H1 (cell line): Measurements from ENCODE around the gene PHLDA2. TPM values are rescaled to one million over a fixed set of nuclear protein-coding genes. Genes with fewer than 3 reads are reported as not detected.

Experiments used
- CTCF ChIA-PET: fragments of 300-600 bp; sonication (Branson Sonifier 250); formaldehyde crosslinking; loops from one replicate; lab custom pipeline; 2021; ENCODE audit not compliant: partially characterized antibody; lab: Charles Lee
- POLR2A ChIA-PET: fragments of 300-600 bp; sonication (Branson Sonifier 250); formaldehyde crosslinking; loops from one replicate; lab custom pipeline; 2021; ENCODE audit warnings: inconsistent platforms; ENCODE audit not compliant: partially characterized antibody; lab: Charles Lee
- DNase-seq, 2 experiments: peaks; one replicate each; pipeline versions ENCODE4 v3.0.0 to v3.0.0-alpha.2; 2010 to 2022; ENCODE audit warnings: low spot score in 2 of 2, low read depth in 1 of 2, mixed read lengths in 1 of 2
- FAIRE-seq: peaks from 2 replicates; lab custom pipeline; 2011; peaks lifted over from hg19 to GRCh38; lab: Jason Lieb, UNC
- H2AFZ ChIP-seq: 2 replicates; pipeline ENCODE4 v1.8.1; 2012; ENCODE audit warnings: low read length, inconsistent platforms
- H2AK5ac ChIP-seq: 2 replicates; pipeline ENCODE4 v1.6.1; 2013; ENCODE audit warnings: low read depth, low read length
- H2BK120ac ChIP-seq: replicated peaks from 2 replicates; pipeline ENCODE3; 2013; ENCODE audit warnings: low read depth, low read length, inconsistent platforms
- H2BK12ac ChIP-seq: 2 replicates; pipeline ENCODE4 v1.6.1; 2013; ENCODE audit warnings: low read depth, low read length
- H2BK15ac ChIP-seq: 2 replicates; pipeline ENCODE4 v1.6.1; 2013; ENCODE audit warnings: low read length
- H2BK20ac ChIP-seq: 2 replicates; pipeline ENCODE4 v1.6.1; 2013; ENCODE audit warnings: low read length
- H2BK5ac ChIP-seq: 2 replicates; pipeline ENCODE4 v1.6.1; 2013; ENCODE audit warnings: low read depth, low read length
- H3K14ac ChIP-seq: 2 replicates; pipeline ENCODE4 v1.6.1; 2013; ENCODE audit warnings: inconsistent platforms; ENCODE audit not compliant: insufficient read length
- H3K18ac ChIP-seq: 2 replicates; pipeline ENCODE4 v1.6.1; 2013; ENCODE audit warnings: low read length; ENCODE audit errors: extremely low read depth
- H3K23ac ChIP-seq: 2 replicates; pipeline ENCODE4 v1.6.1; 2013; ENCODE audit warnings: inconsistent platforms; ENCODE audit not compliant: insufficient read length
- H3K23me2 ChIP-seq: 2 replicates; pipeline ENCODE4 v1.6.1; 2013; ENCODE audit warnings: low read depth, low read length
- H3K27ac ChIP-seq: 2 replicates; pipeline ENCODE4 v1.6.1; 2011; ENCODE audit warnings: low read depth, low read length, inconsistent platforms
- H3K27me3 ChIP-seq, 4 experiments: replicated peaks in 1 of 4; 1 replicate in 1 of 4; 2 replicates in 3 of 4; pipeline versions ENCODE4 v1.6.1 to v1.8.1; 2011 to 2013; ENCODE audit warnings: low read length in 3 of 4, mild to moderate bottlenecking in 3 of 4, inconsistent platforms in 2 of 4, mixed read lengths in 2 of 4, moderate library complexity in 1 of 4; ENCODE audit not compliant: control insufficient read depth in 3 of 4, insufficient read depth in 3 of 4; ENCODE audit errors: extremely low read depth in 1 of 4
- H3K36me3 ChIP-seq, 4 experiments: 2 replicates each; pipeline versions ENCODE4 v1.6.1 to v1.8.1; 2011 to 2013; ENCODE audit warnings: mild to moderate bottlenecking in 4 of 4, low read length in 3 of 4, moderate library complexity in 2 of 4, control low read depth in 1 of 4, inconsistent platforms in 1 of 4; ENCODE audit not compliant: insufficient read depth in 4 of 4, control insufficient read depth in 2 of 4
- H3K4ac ChIP-seq: replicated peaks from 2 replicates; pipeline ENCODE3; 2013; ENCODE audit warnings: low read length, low read depth, mixed read lengths, inconsistent platforms; ENCODE audit not compliant: insufficient read length
- H3K4me1 ChIP-seq, 4 experiments: replicated peaks in 1 of 4; 1 replicate in 1 of 4; 2 replicates in 3 of 4; pipeline versions ENCODE4 v1.6.1 to v1.8.1; 2011 to 2013; ENCODE audit warnings: low read length in 3 of 4, inconsistent platforms in 2 of 4, mixed read lengths in 1 of 4; ENCODE audit not compliant: insufficient read depth in 4 of 4, control insufficient read depth in 3 of 4
- H3K4me2 ChIP-seq, 2 experiments: 2 replicates each; pipeline versions ENCODE4 v1.6.1 to v1.8.1; 2011 to 2013; ENCODE audit warnings: low read depth in 2 of 2, low read length in 2 of 2, control low read depth in 1 of 2, inconsistent platforms in 1 of 2, mild to moderate bottlenecking in 1 of 2; ENCODE audit not compliant: insufficient read depth in 1 of 2
- H3K4me3 ChIP-seq, 4 experiments: fragments of 200-600, 300-600 bp in 1 of 4; sonication (generic), shearing (Covaris generic), sonication (Bioruptor Twin) in 1 of 4; 2 replicates each; pipeline versions ENCODE4 v1.5.1 to v1.8.1; 2011 to 2016; ENCODE audit warnings: low read length in 4 of 4, low read depth in 3 of 4, control low read depth in 2 of 4, inconsistent platforms in 2 of 4, mild to moderate bottlenecking in 2 of 4, mixed read lengths in 1 of 4, moderate library complexity in 1 of 4; ENCODE audit not compliant: insufficient read depth in 2 of 4; ENCODE audit errors: extremely low read depth in 1 of 4
- H3K56ac ChIP-seq: replicated peaks from 2 replicates; pipeline ENCODE3; 2013; ENCODE audit warnings: low read depth, mild to moderate bottlenecking, mixed read lengths, low read length, inconsistent platforms; ENCODE audit not compliant: insufficient read length
- H3K79me1 ChIP-seq: 2 replicates; pipeline ENCODE4 v1.6.1; 2013; ENCODE audit warnings: low read depth, low read length, control low read depth
- H3K79me2 ChIP-seq, 2 experiments: 2 replicates each; pipeline versions ENCODE4 v1.6.1 to v1.8.1; 2012 to 2013; ENCODE audit warnings: low read length in 2 of 2, mild to moderate bottlenecking in 2 of 2, inconsistent platforms in 1 of 2; ENCODE audit not compliant: insufficient read depth in 2 of 2, control insufficient read depth in 1 of 2
- H3K9ac ChIP-seq, 4 experiments: replicated peaks in 1 of 4; 1 replicate in 1 of 4; 2 replicates in 3 of 4; pipeline versions ENCODE4 v1.6.1 to v1.8.1; 2011 to 2013; ENCODE audit warnings: low read depth in 3 of 4, low read length in 3 of 4, control low read depth in 2 of 4, mild to moderate bottlenecking in 2 of 4, moderate library complexity in 2 of 4, inconsistent platforms in 1 of 4; ENCODE audit errors: extremely low read depth in 1 of 4
- H3K9me3 ChIP-seq, 2 experiments: 2 replicates each; pipeline versions ENCODE4 v1.6.1 to v1.8.1; 2012 to 2013; ENCODE audit warnings: mild to moderate bottlenecking in 2 of 2, moderate library complexity in 2 of 2, control low read depth in 1 of 2, inconsistent platforms in 1 of 2, low read depth in 1 of 2, low read length in 1 of 2, mixed read lengths in 1 of 2; ENCODE audit not compliant: insufficient read depth in 2 of 2
- H4K20me1 ChIP-seq, 2 experiments: replicated peaks in 1 of 2; 2 replicates each; pipeline versions ENCODE3 to v1.8.1; 2011 to 2013; ENCODE audit warnings: inconsistent platforms in 2 of 2, low read length in 2 of 2, mild to moderate bottlenecking in 1 of 2; ENCODE audit not compliant: insufficient read depth in 2 of 2, control insufficient read depth in 1 of 2
- H4K5ac ChIP-seq: 2 replicates; pipeline ENCODE4 v1.6.1; 2013; ENCODE audit warnings: low read length, low read depth, mixed read lengths, inconsistent platforms; ENCODE audit not compliant: insufficient read length
- H4K8ac ChIP-seq: 2 replicates; pipeline ENCODE4 v1.8.0; 2013; ENCODE audit warnings: mild to moderate bottlenecking, moderate library complexity, low read length, inconsistent platforms; ENCODE audit not compliant: insufficient read depth; ENCODE audit errors: extremely low read depth
- H4K91ac ChIP-seq: replicated peaks from 2 replicates; pipeline ENCODE3; 2013; ENCODE audit warnings: low read length, mixed read lengths, inconsistent platforms; ENCODE audit not compliant: insufficient read length
- ASH2L ChIP-seq: fragments of 200-600, 300-600 bp; sonication (generic); IDR thresholded peaks from one replicate; pipeline ENCODE4 v1.7.1; 2017; ENCODE audit warnings: low read length
- ATF3 ChIP-seq: IDR thresholded peaks from 2 replicates; pipeline ENCODE4 v1.6.1; 2011; ENCODE audit warnings: low read depth, mild to moderate bottlenecking, low read length; ENCODE audit not compliant: insufficient read depth
- CEBPB ChIP-seq: IDR thresholded peaks from 2 replicates; pipeline ENCODE4 v1.6.1; 2012; ENCODE audit warnings: low read depth, low read length
- CTCF ChIP-seq, 3 experiments: IDR thresholded peaks; 1 replicate in 2 of 3; 2 replicates in 1 of 3; pipeline versions ENCODE4 v1.5.1 to v1.6.1; 2011; ENCODE audit warnings: low read length in 3 of 3, mild to moderate bottlenecking in 3 of 3, inconsistent platforms in 2 of 3, low read depth in 1 of 3, moderate library complexity in 1 of 3; ENCODE audit not compliant: insufficient read depth in 1 of 3; ENCODE audit errors: control extremely low read depth in 1 of 3
- JUN ChIP-seq: IDR thresholded peaks from 2 replicates; pipeline ENCODE4 v1.6.1; 2011; ENCODE audit warnings: low read depth, mild to moderate bottlenecking, improper control_type of control experiment, low read length
- NANOG ChIP-seq: IDR thresholded peaks from 2 replicates; pipeline ENCODE4 v1.6.1; 2011; ENCODE audit warnings: low read length, low read depth, mild to moderate bottlenecking, inconsistent platforms; ENCODE audit not compliant: insufficient read depth, poor library complexity, severe bottlenecking
- POU5F1 ChIP-seq: IDR thresholded peaks from 2 replicates; pipeline ENCODE4 v1.6.1; 2011; ENCODE audit warnings: low read depth, mild to moderate bottlenecking, low read length, moderate library complexity
- TEAD4 ChIP-seq: IDR thresholded peaks from 2 replicates; pipeline ENCODE4 v1.6.1; 2012; ENCODE audit warnings: low read depth, low read length, inconsistent platforms, mixed read lengths
- YY1 ChIP-seq: IDR thresholded peaks from 2 replicates; pipeline ENCODE4 v1.6.1; 2011; ENCODE audit warnings: low read depth, mild to moderate bottlenecking, low read length
- WGBS, 2 experiments: shearing (Covaris generic) in 1 of 2; methylation state at CpG; one replicate each; pipeline versions ENCODE4 v1.1.6 to v1.1.7; 2013 to 2015; ENCODE audit warnings: low lambda C conversion rate in 2 of 2, mixed read lengths in 2 of 2, inconsistent platforms in 1 of 2, low coverage in 1 of 2, missing lambda C conversion rate in 1 of 2; ENCODE audit not compliant: insufficient replicate concordance in 2 of 2, insufficient coverage in 1 of 2, insufficient read length in 1 of 2; ENCODE audit errors: extremely low coverage in 1 of 2, missing lambda C conversion rate in 1 of 2; 5-methylcytosine and 5-hydroxymethylcytosine counted together
- polyA plus RNA-seq, 7 experiments: library from polyadenylated mRNA; depleted of rRNA in 3 of 7; stranded (reverse) in 5 of 7; unstranded in 2 of 7; fragments of >200 nt in 5 of 7; fragments of 200-250 nt in 2 of 7; gene quantifications; 1 replicate in 5 of 7; 2 replicates in 1 of 7; 4 replicates in 1 of 7; pipeline versions ENCODE4 v1.2.1 to v1.2.3, GENCODE V29; 2011 to 2013; ENCODE audit warnings: missing spikeins in 2 of 7, mixed read lengths in 2 of 7
- total RNA-seq: library from RNA; stranded (reverse); fragmentation: NEBNext Ultra II Directional; extraction: Animal tissue kit (Norgen Biotek cat#: 25700); gene quantifications from 2 replicates; pipeline ENCODE4 v1.2.1, GENCODE V29; 2021

Gene PHLDA2
- total and polyA plus RNA-seq, 2 of the 8 experiments (the other 6 are each of a cell fraction or from before 2014, with no cell fraction given): 5.2 to 7.6 TPM

- Histone ChIP-seq H3K27ac (no peak overlapping the region), H2AK5ac (no peak overlapping the region), H3K27me3 (peaks cover 25 to 42% (median 37%) of the 10 kb centered on the region in 4 experiments), H3K36me3 (no peaks in the 10 kb centered on the region), H3K79me2 (no peaks in the 10 kb centered on the region), H2BK15ac (no peak overlapping the region), H3K79me1 (no peaks in the 10 kb centered on the region), H3K56ac (no peak overlapping the region), H4K20me1 (peaks cover 4 to 9% of the 10 kb centered on the region in 2 experiments), H4K5ac (no peak overlapping the region), H2BK20ac (no peak overlapping the region), H2AFZ (no peak overlapping the region), H3K4me2 (no peak overlapping the region; a peak in 1 of 4 replicates), H4K8ac (no peak overlapping the region; the same call in 1 of the 2 replicates), H3K18ac (no peak overlapping the region), H2BK5ac (no peak overlapping the region), H3K4me3 (no peak overlapping the region), H2BK12ac (no peak overlapping the region; the same call in 1 of the 2 replicates), H2BK120ac (no peak overlapping the region), H3K4me1 (peaks cover 0 to 8% (median 5%) of the 10 kb centered on the region in 4 experiments; a peak in 6 of 7 replicates), H3K23me2 (peaks cover 8% of the 10 kb centered on the region; the same call in 1 of the 2 replicates), H3K14ac (no peak overlapping the region), H3K9me3 (no peaks in the 10 kb centered on the region), H3K9ac (no peak overlapping the region), H3K4ac (no peak overlapping the region), H4K91ac (no peak overlapping the region), H3K23ac (no peak overlapping the region)
- FAIRE-seq (no peak), DNase-seq (no peak)
- ChIA-PET POLR2A (interaction anchor here (1.3 kb wide), 1 partner anchor 11 kb away, joined by 5 read pairs; no protein-coding TSS in a partner anchor), CTCF (interaction anchor here (0.6 to 9.4 kb wide), 7 partner anchors 11 to 648 kb away, joined by 3 to 129 read pairs (median 4); partner anchors contain the start of gene CDKN1C)
- 91% methylated on average over 12 of the region's 12 CpGs; no CpG with 5 or more reads in 1 of the 2 experiments for WGBS, 2 experiments
- TF ChIP-seq TEAD4: no peak
- no peak for TF ChIP-seq NANOG
- no peak for TF ChIP-seq CTCF (IDR thresholded peaks at IDR 0.05; ENCODE audit: control extremely low read depth in 1 of 3, insufficient read depth in 1 of 3, low read depth in 1 of 3, low read length in 3 of 3)
- TF ChIP-seq ASH2L: no peak
- no peak for TF ChIP-seq YY1
- TF ChIP-seq CEBPB: no peak
- no peak for TF ChIP-seq POU5F1
- no peak for TF ChIP-seq JUN
- TF ChIP-seq ATF3: no peak
Measured at GRCh38 chr11:2927121-2927800, 2.0 kb downstream of the PHLDA2 start.
